IMR-90 (cell line): ENCODE results near the gene CEP72. TPM values are rescaled to one million over a fixed set of nuclear protein-coding genes. Genes with fewer than 3 reads are reported as not detected.

Experiments
- ATAC-seq: fragments of 200-7000 bp; cut with Tn5 transposase; 2 replicates; pipeline ENCODE4 v1.9.1; 2020; ENCODE audit warnings: low read depth, mild to moderate bottlenecking, moderate library complexity
- BruUV-seq: library from RNA; stranded (reverse); fragments of 400-500 nt; replicated peaks from 2 replicates; lab custom pipeline; 2021; lab: Mats Ljungman, UMichigan
- CTCF ChIA-PET: fragments of 300-600 bp; formaldehyde crosslinking; extraction: SDS; loops from one replicate; lab custom pipeline; 2021; ENCODE audit warnings: antibody characterized with exemption; lab: Yijun Ruan, JAX
- POLR2A ChIA-PET: fragments of 300-600 bp; sonication (Branson Sonifier 250); formaldehyde crosslinking; loops from one replicate; lab custom pipeline; 2022; ENCODE audit warnings: antibody characterized with exemption; ENCODE audit not compliant: unreplicated experiment; lab: Charles Lee
- DNase-seq: peaks from one replicate; pipeline ENCODE4 v3.0.0; 2013
- H2AFZ ChIP-seq: replicated peaks from 2 replicates; pipeline ENCODE3; 2013; ENCODE audit warnings: low read length, mild to moderate bottlenecking; ENCODE audit not compliant: poor library complexity
- H2AK5ac ChIP-seq: 2 replicates; pipeline ENCODE4 v1.6.1; 2013; ENCODE audit warnings: low read depth, low read length, inconsistent platforms
- H2AK9ac ChIP-seq: replicated peaks from 2 replicates; pipeline ENCODE3; 2013; ENCODE audit warnings: mild to moderate bottlenecking, low read depth, low read length, moderate library complexity; ENCODE audit not compliant: poor library complexity
- H2BK120ac ChIP-seq: 2 replicates; pipeline ENCODE4 v1.6.1; 2013; ENCODE audit warnings: low read depth, low read length, inconsistent platforms
- H2BK15ac ChIP-seq: 3 replicates; pipeline ENCODE4 v1.6.1; 2013; ENCODE audit warnings: low read depth, low read length, inconsistent platforms
- H2BK20ac ChIP-seq: 2 replicates; pipeline ENCODE4 v1.6.1; 2013; ENCODE audit warnings: low read depth, mild to moderate bottlenecking, inconsistent platforms, low read length, moderate library complexity
- H2BK5ac ChIP-seq: 2 replicates; pipeline ENCODE4 v1.6.1; 2013; ENCODE audit warnings: mild to moderate bottlenecking, low read depth, low read length, inconsistent platforms; ENCODE audit not compliant: poor library complexity, severe bottlenecking
- H3K14ac ChIP-seq: replicated peaks from 2 replicates; pipeline ENCODE4 v1.6.1; 2013; ENCODE audit warnings: low read depth, low read length, inconsistent platforms
- H3K18ac ChIP-seq: 2 replicates; pipeline ENCODE4 v1.6.1; 2013; ENCODE audit warnings: low read depth, low read length, control low read depth
- H3K23ac ChIP-seq: 2 replicates; pipeline ENCODE4 v1.6.1; 2013; ENCODE audit warnings: low read depth, low read length, inconsistent platforms
- H3K27ac ChIP-seq: 2 replicates; pipeline ENCODE4 v1.5.1; 2013; ENCODE audit warnings: mild to moderate bottlenecking, control low read depth, low read length; ENCODE audit not compliant: insufficient read depth
- H3K27me3 ChIP-seq: 2 replicates; pipeline ENCODE4 v1.6.1; 2013; ENCODE audit warnings: low read length; ENCODE audit not compliant: control insufficient read depth, insufficient read depth
- H3K36me3 ChIP-seq: 2 replicates; pipeline ENCODE4 v1.6.1; 2013; ENCODE audit warnings: low read length, mixed read lengths; ENCODE audit not compliant: control insufficient read depth, insufficient read depth
- H3K4ac ChIP-seq: 2 replicates; pipeline ENCODE4 v1.6.1; 2013; ENCODE audit warnings: low read depth, low read length, inconsistent platforms
- H3K4me1 ChIP-seq: 2 replicates; pipeline ENCODE4 v1.6.1; 2013; ENCODE audit warnings: low read length, mixed read lengths; ENCODE audit not compliant: control insufficient read depth, insufficient read depth
- H3K4me2 ChIP-seq: 2 replicates; pipeline ENCODE4 v1.6.1; 2013; ENCODE audit warnings: low read depth, mild to moderate bottlenecking, control low read depth, low read length, moderate library complexity
- H3K4me3 ChIP-seq: 2 replicates; pipeline ENCODE4 v1.5.1; 2013; ENCODE audit warnings: low read depth, mild to moderate bottlenecking, control low read depth, low read length, moderate library complexity; ENCODE audit not compliant: insufficient read depth
- H3K56ac ChIP-seq: 2 replicates; pipeline ENCODE4 v1.6.1; 2013; ENCODE audit warnings: low read length, inconsistent platforms; ENCODE audit not compliant: insufficient read depth; ENCODE audit errors: extremely low read depth
- H3K79me1 ChIP-seq, 2 experiments: 2 replicates each; pipeline ENCODE4 v1.6.1; 2013; ENCODE audit warnings: low read length in 2 of 2, inconsistent platforms in 1 of 2, low read depth in 1 of 2
- H3K9ac ChIP-seq: 2 replicates; pipeline ENCODE4 v1.6.1; 2013; ENCODE audit warnings: low read depth, low read length, control low read depth
- H3K9me1 ChIP-seq: 2 replicates; pipeline ENCODE4 v1.6.1; 2013; ENCODE audit warnings: low read length, inconsistent platforms; ENCODE audit not compliant: insufficient read depth
- H3K9me3 ChIP-seq: 2 replicates; pipeline ENCODE4 v1.6.1; 2013; ENCODE audit warnings: low read length; ENCODE audit not compliant: control insufficient read depth, insufficient read depth
- H4K20me1 ChIP-seq: 2 replicates; pipeline ENCODE4 v1.6.1; 2013; ENCODE audit warnings: low read length, inconsistent platforms; ENCODE audit not compliant: insufficient read depth
- H4K5ac ChIP-seq: 2 replicates; pipeline ENCODE4 v1.6.1; 2013; ENCODE audit warnings: mild to moderate bottlenecking, low read depth, low read length, control low read depth
- H4K8ac ChIP-seq, 2 experiments: 2 replicates each; pipeline ENCODE4 v1.6.1; 2013; ENCODE audit warnings: low read depth in 2 of 2, low read length in 2 of 2, control low read depth in 1 of 2, inconsistent platforms in 1 of 2
- H4K91ac ChIP-seq: 2 replicates; pipeline ENCODE4 v1.6.1; 2013; ENCODE audit warnings: low read depth, low read length, inconsistent platforms; ENCODE audit not compliant: insufficient read depth
- RFX5 ChIP-seq: IDR thresholded peaks from 2 replicates; pipeline ENCODE4 v1.8.0; 2012; ENCODE audit warnings: low read depth, mild to moderate bottlenecking, low read length, moderate library complexity
- WGBS, 2 experiments: methylation state at CpG; one replicate each; pipeline versions ENCODE4 v1.1.5 to v1.1.7; 2013; ENCODE audit warnings: missing lambda C conversion rate in 2 of 2; ENCODE audit not compliant: insufficient read length in 1 of 2; ENCODE audit errors: extremely low coverage in 2 of 2; 5-methylcytosine and 5-hydroxymethylcytosine counted together
- dilution Hi-C: fragments of 300-500 bp; cut with HindIII; formaldehyde crosslinking; loops from one replicate; pipeline ENCODE4 v1.14.3; 2018; ENCODE audit warnings: low sequenced_read_pairs; ENCODE audit not compliant: unreplicated experiment
- in situ Hi-C: fragments of 300-500 bp; cut with MboI; formaldehyde crosslinking; loops from 3 replicates; pipeline ENCODE4 v1.14.3; 2019; ENCODE audit warnings: low sequenced_read_pairs, inconsistent platforms, mixed read lengths
- intact Hi-C: fragments of 100-400 bp; cut with micrococcal nuclease; formaldehyde crosslinking; loops from 2 replicates; pipeline ENCODE4 v1.10.0; 2022
- polyA plus RNA-seq, 3 experiments: library from polyadenylated mRNA; depleted of rRNA; stranded (reverse); fragments of >200 nt; gene quantifications; 2 replicates each; pipeline ENCODE4 v1.2.3, GENCODE V29; 2012; ENCODE audit warnings: low replicate concordance in 1 of 3
- total RNA-seq: library from RNA; depleted of rRNA; stranded (reverse); fragments of >200 nt; gene quantifications from 2 replicates; pipeline ENCODE4 v1.2.3, GENCODE V29; 2012

CEP72 gene
- total and polyA plus RNA-seq, 2 of the 4 experiments (the other 2 are of a cell fraction): 2.9 to 4.3 TPM

DNA sequence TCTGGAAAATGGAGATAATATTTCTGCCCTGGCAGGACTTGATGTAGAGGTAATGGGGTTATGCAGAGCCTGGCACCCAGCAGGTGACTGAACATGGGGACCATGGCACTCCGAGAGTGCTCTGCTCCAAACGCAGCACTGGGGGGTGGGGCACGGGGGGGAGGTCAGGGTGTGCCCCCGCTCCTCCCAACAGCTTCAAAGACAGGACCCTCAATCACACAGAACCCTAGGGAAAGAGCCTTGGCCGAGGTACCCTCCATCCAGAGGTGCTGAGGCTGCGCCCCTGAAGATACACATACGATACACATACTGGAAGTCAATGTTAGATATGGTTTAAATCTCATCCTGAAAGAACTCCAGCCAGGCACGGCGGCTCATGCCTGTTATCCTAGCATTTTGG lies 26.6 kb upstream of the CEP72 start:
- Histone ChIP-seq H3K4me2 (no peak overlapping the region), H2AK9ac (no peak overlapping the region), H3K18ac (no peak overlapping the region), H3K27ac (no peak overlapping the region), H3K9me3 (0 out of 2 replicates have a peak, but pooled peaks cover 3% of the 10 kb centered on the region), H3K27me3 (peaks cover 30% of the 10 kb centered on the region), H4K8ac (no peak overlapping the region), H2BK120ac (no peak overlapping the region), H3K14ac (no peak overlapping the region), H3K4me1 (no peaks in the 10 kb centered on the region), H4K20me1 (no peaks in the 10 kb centered on the region), H4K5ac (no peak overlapping the region), H4K91ac (no peak overlapping the region), H3K9ac (no peak overlapping the region), H3K56ac (no peak overlapping the region), H2AFZ (no peak overlapping the region), H3K9me1 (no peaks in the 10 kb centered on the region; the same call in 1 of the 2 replicates), H3K4me3 (no peak overlapping the region), H2BK5ac (no peak overlapping the region), H2BK15ac (no peak overlapping the region), H3K79me1 (no peaks in the 10 kb centered on the region), H3K4ac (no peak overlapping the region), H2BK20ac (no peak overlapping the region), H3K23ac (no peak overlapping the region), H2AK5ac (no peak overlapping the region), H3K36me3 (no peaks in the 10 kb centered on the region)
- ChIA-PET POLR2A (no interaction called here), CTCF (no interaction called here)
- DNase-seq (no peak), ATAC-seq (no peak)
- no TSS peak for BruUV-seq
- in situ Hi-C loops (no loop called here), intact Hi-C loops (no loop called here), dilution Hi-C loops (no loop called here)
- TF ChIP-seq RFX5: no peak
- no CpG with 5 or more reads among the region's 9 CpGs for WGBS, 2 experiments
